Neural progenitor cell (in vitro differentiated cells): ENCODE measurements around the gene SRGAP3. TPM values are rescaled to one million over a fixed set of nuclear protein-coding genes. Genes with fewer than 3 reads are reported as not detected.

Experiments used
- DNase-seq: peaks from one replicate; pipeline ENCODE4 v3.0.0-alpha.2; 2016; ENCODE audit warnings: low spot score
- H2AFZ ChIP-seq: fragments of 200-600 bp; sonication (generic); replicated peaks from 2 replicates; pipeline ENCODE4 v1.6.1; 2016; ENCODE audit warnings: antibody characterized with exemption
- H3F3A ChIP-seq: fragments of 200-600 bp; sonication (generic); 2 replicates; pipeline ENCODE4 v1.6.1; 2016; ENCODE audit warnings: antibody characterized with exemption, low read depth
- H3K27ac ChIP-seq: fragments of 200-600 bp; sonication (generic); 2 replicates; pipeline ENCODE4 v1.5.1; 2016; ENCODE audit warnings: mild to moderate bottlenecking
- H3K27me3 ChIP-seq: fragments of 200-600 bp; sonication (generic); 2 replicates; pipeline ENCODE4 v1.6.1; 2016; ENCODE audit warnings: mild to moderate bottlenecking, moderate library complexity
- H3K36me3 ChIP-seq: fragments of 200-600 bp; sonication (generic); 2 replicates; pipeline ENCODE4 v1.5.1; 2016
- H3K4me1 ChIP-seq: fragments of 200-600 bp; sonication (generic); 2 replicates; pipeline ENCODE4 v1.6.1; 2016; ENCODE audit warnings: mixed run types
- H3K4me2 ChIP-seq: fragments of 200-600 bp; sonication (generic); 2 replicates; pipeline ENCODE4 v1.6.1; 2016
- H3K4me3 ChIP-seq: fragments of 200-600 bp; sonication (generic); 2 replicates; pipeline ENCODE4 v1.5.1; 2016
- H3K79me2 ChIP-seq: fragments of 200-600 bp; sonication (generic); 2 replicates; pipeline ENCODE4 v1.6.1; 2016; ENCODE audit warnings: low read depth
- H3K9ac ChIP-seq: fragments of 200-600 bp; sonication (generic); 2 replicates; pipeline ENCODE4 v1.6.1; 2016
- H3K9me3 ChIP-seq: fragments of 200-600 bp; sonication (generic); 2 replicates; pipeline ENCODE4 v1.5.1; 2016; ENCODE audit warnings: low read depth
- H4K20me1 ChIP-seq: fragments of 200-600 bp; sonication (generic); 2 replicates; pipeline ENCODE4 v1.6.1; 2016; ENCODE audit warnings: low read depth
- H3K27ac Mint-ChIP-seq: 3 replicates; pipeline ENCODE4 v1.8.0; 2021; ENCODE audit warnings: mixed read lengths
- H3K27me3 Mint-ChIP-seq: 2 replicates; pipeline ENCODE4 v1.8.0; 2022; ENCODE audit warnings: low read depth, mild to moderate bottlenecking, inconsistent platforms, moderate library complexity, mixed read lengths; ENCODE audit not compliant: insufficient read depth
- H3K36me3 Mint-ChIP-seq: 3 replicates; pipeline ENCODE4 v1.8.0; 2021; ENCODE audit warnings: mixed read lengths
- H3K4me1 Mint-ChIP-seq: 3 replicates; pipeline ENCODE4 v1.8.0; 2021; ENCODE audit warnings: mixed read lengths
- H3K4me3 Mint-ChIP-seq: 3 replicates; pipeline ENCODE4 v1.8.0; 2021; ENCODE audit warnings: mild to moderate bottlenecking, moderate library complexity, mixed read lengths
- H3K9me3 Mint-ChIP-seq: 3 replicates; pipeline ENCODE4 v1.8.0; 2020; ENCODE audit warnings: mixed read lengths
- EZH2 ChIP-seq: fragments of 200-600 bp; sonication (generic); IDR thresholded peaks from 2 replicates; pipeline ENCODE4 v1.6.1; 2017; ENCODE audit warnings: antibody characterized with exemption, mild to moderate bottlenecking, moderate library complexity
- EZH2phosphoT487 ChIP-seq: fragments of 200-600 bp; sonication (generic); IDR thresholded peaks from 2 replicates; pipeline ENCODE4 v1.6.1; 2017; ENCODE audit warnings: antibody characterized with exemption
- total RNA-seq: library from RNA; depleted of rRNA; stranded (reverse); fragments of >200 nt; gene quantifications from 2 replicates; pipeline ENCODE4 v1.2.3, GENCODE V29; 2015; ENCODE audit warnings: low replicate concordance
- TF ChIP-seq, protein P1 (sequence below): fragments of 200-600 bp; sonication (generic); IDR thresholded peaks from 2 replicates; pipeline ENCODE4 v1.5.1; 2017; ENCODE audit warnings: antibody characterized with exemption, mild to moderate bottlenecking

SRGAP3 gene
- total RNA-seq, 1 donor from 2014 or later: 59.3 TPM

DNA sequence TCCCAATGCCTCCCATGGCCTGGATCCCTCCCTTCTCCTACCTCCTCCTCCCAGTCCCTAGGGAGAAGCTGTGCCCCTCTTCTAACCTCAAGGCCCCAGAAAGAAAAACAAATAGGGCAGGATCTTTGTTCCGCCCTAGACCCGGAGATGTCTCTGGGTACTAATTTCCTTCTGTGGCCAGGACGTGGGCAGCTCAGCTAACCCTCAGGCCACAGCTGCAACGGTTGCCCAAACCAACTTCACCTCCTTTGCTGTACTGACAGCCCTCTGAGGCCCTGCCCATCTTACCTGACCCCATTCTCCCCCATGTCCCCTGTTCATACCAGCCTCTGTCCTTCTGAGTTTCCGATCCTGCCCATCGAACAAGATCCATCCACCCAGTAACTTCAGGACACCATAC is 70.7 kb downstream of the SRGAP3 start:
- Histone ChIP-seq H3K27ac (no peak overlapping the region), H3F3A (peaks cover 12% of the 10 kb centered on the region), H3K36me3 (no peaks in the 10 kb centered on the region), H3K79me2 (peaks cover 15% of the 10 kb centered on the region), H3K9ac (no peak overlapping the region), H3K4me2 (no peak overlapping the region), H3K4me1 (peaks cover 15% of the 10 kb centered on the region), H4K20me1 (peaks cover 7% of the 10 kb centered on the region), H3K9me3 (no peaks in the 10 kb centered on the region), H3K4me3 (no peak overlapping the region), H3K27me3 (no peaks in the 10 kb centered on the region), H2AFZ (no peak overlapping the region)
- Mint-ChIP-seq H3K9me3 (peaks cover 2% of the 10 kb centered on the region), H3K27ac (peak overlapping the region; percentile 65), H3K4me3 (no peak overlapping the region), H3K36me3 (peaks cover 28% of the 10 kb centered on the region), H3K4me1 (peaks cover 63% of the 10 kb centered on the region), H3K27me3 (peaks cover 8% of the 10 kb centered on the region)
- TF ChIP-seq, protein P1, sequence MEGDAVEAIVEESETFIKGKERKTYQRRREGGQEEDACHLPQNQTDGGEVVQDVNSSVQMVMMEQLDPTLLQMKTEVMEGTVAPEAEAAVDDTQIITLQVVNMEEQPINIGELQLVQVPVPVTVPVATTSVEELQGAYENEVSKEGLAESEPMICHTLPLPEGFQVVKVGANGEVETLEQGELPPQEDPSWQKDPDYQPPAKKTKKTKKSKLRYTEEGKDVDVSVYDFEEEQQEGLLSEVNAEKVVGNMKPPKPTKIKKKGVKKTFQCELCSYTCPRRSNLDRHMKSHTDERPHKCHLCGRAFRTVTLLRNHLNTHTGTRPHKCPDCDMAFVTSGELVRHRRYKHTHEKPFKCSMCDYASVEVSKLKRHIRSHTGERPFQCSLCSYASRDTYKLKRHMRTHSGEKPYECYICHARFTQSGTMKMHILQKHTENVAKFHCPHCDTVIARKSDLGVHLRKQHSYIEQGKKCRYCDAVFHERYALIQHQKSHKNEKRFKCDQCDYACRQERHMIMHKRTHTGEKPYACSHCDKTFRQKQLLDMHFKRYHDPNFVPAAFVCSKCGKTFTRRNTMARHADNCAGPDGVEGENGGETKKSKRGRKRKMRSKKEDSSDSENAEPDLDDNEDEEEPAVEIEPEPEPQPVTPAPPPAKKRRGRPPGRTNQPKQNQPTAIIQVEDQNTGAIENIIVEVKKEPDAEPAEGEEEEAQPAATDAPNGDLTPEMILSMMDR: no peak
- TF ChIP-seq EZH2 (no peak), EZH2phosphoT487 (no peak)
- no peak for DNase-seq

DNA sequence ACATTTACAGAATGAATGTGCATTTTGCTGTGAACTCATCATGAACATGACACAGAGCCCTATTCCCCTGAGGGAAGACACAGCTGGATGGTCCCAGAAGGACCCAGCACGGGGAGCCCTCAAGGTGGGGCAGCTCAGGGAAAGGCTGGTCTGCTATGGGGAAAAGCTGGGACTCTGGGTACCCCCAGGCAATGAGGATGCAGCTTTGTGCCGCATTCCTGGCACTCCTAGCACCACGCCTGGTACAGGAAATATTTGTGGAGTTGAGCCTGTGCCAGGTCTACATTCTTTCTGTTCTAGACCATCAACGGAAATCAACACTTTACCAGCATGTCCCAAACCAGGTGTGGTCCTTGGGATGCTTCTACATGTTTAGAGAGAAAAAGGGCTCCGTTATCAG is 74.0 kb downstream of the SRGAP3 start:
- no peak overlapping the region for H3K9ac ChIP-seq
- Mint-ChIP-seq H3K4me3 (no peak overlapping the region), H3K4me1 (peaks cover 64% of the 10 kb centered on the region), H3K27ac (no peak overlapping the region), H3K36me3 (peaks cover 30% of the 10 kb centered on the region), H3K9me3 (peaks cover 2% of the 10 kb centered on the region), H3K27me3 (peaks cover 10% of the 10 kb centered on the region)
- DNase-seq: no peak
- no peaks in the 10 kb centered on the region for H4K20me1 ChIP-seq
- TF ChIP-seq EZH2 (no peak), EZH2phosphoT487 (no peak)
- TF ChIP-seq, protein P1: no peak
- H3K79me2 ChIP-seq: no peaks in the 10 kb centered on the region
- no peak overlapping the region for H3K27ac ChIP-seq
- H3K27me3 ChIP-seq: no peaks in the 10 kb centered on the region
- no peaks in the 10 kb centered on the region for H3F3A ChIP-seq
- H3K9me3 ChIP-seq: no peaks in the 10 kb centered on the region
- H2AFZ ChIP-seq: no peak overlapping the region
- H3K4me1 ChIP-seq: no peaks in the 10 kb centered on the region
- H3K4me2 ChIP-seq: no peak overlapping the region
- H3K4me3 ChIP-seq: no peak overlapping the region
- H3K36me3 ChIP-seq: no peaks in the 10 kb centered on the region

DNA sequence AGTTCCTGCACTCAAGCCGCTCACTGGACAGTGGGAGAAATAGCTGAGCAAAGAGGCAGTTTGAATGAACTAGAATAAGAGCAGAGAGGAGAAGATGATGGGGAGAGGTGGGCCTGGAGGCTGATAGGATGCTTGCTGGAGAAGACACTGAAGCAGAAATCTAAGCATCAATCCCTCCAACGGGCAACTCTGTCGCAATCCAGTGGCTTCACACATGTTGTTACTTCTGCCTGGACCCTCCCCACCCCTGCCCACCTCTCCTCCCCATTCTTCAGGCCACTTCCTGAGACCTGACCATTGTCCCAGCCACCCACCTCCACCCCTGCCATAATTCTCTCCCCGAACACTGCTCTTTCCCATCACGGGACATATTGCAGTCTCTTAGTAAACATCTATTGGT is 76.0 kb downstream of the SRGAP3 start:
- Histone ChIP-seq H3K9me3 (no peaks in the 10 kb centered on the region), H3K27me3 (no peaks in the 10 kb centered on the region), H2AFZ (no peak overlapping the region), H3K27ac (no peak overlapping the region), H3K4me3 (no peak overlapping the region), H3K4me1 (peaks cover 5% of the 10 kb centered on the region), H3K79me2 (no peaks in the 10 kb centered on the region), H4K20me1 (no peaks in the 10 kb centered on the region), H3K9ac (no peak overlapping the region), H3K36me3 (no peaks in the 10 kb centered on the region), H3K4me2 (no peak overlapping the region), H3F3A (peaks cover 2% of the 10 kb centered on the region)
- DNase-seq: no peak
- H3K27ac Mint-ChIP-seq: no peak overlapping the region
- H3K4me1 Mint-ChIP-seq: peaks cover 55% of the 10 kb centered on the region
- peaks cover 16% of the 10 kb centered on the region for H3K36me3 Mint-ChIP-seq
- no peaks in the 10 kb centered on the region for H3K9me3 Mint-ChIP-seq
- H3K27me3 Mint-ChIP-seq: peaks cover 6% of the 10 kb centered on the region
- H3K4me3 Mint-ChIP-seq: no peak overlapping the region
- TF ChIP-seq, protein P1: no peak
- TF ChIP-seq EZH2phosphoT487 (no peak), EZH2 (no peak)
